ENCODE results near the gene IL19.

- no peak for TF ChIP-seq EZH2phosphoT487 (IDR thresholded peaks at IDR 0.05; ENCODE audit: low read depth)
- TF ChIP-seq CTCF (IDR thresholded peaks at IDR 0.05; ENCODE audit: low read depth, low read length), result no peak
These were observed 103.1 kb downstream of the IL19 start for GRCh38 chr1:206873603-206874188.
